Measurements from ENCODE around the gene PBRM1. TPM values are rescaled to one million over a fixed set of nuclear protein-coding genes. Genes with fewer than 3 reads are reported as not detected.
"Not testable (repeated sequence)": the region's sequence is repeated elsewhere in the genome, so short reads cannot be mapped to it uniquely, and the experiment has no call there.

PBRM1 gene
- total RNA-seq, 1 donor from 2014 or later: 91.2 TPM

DNA sequence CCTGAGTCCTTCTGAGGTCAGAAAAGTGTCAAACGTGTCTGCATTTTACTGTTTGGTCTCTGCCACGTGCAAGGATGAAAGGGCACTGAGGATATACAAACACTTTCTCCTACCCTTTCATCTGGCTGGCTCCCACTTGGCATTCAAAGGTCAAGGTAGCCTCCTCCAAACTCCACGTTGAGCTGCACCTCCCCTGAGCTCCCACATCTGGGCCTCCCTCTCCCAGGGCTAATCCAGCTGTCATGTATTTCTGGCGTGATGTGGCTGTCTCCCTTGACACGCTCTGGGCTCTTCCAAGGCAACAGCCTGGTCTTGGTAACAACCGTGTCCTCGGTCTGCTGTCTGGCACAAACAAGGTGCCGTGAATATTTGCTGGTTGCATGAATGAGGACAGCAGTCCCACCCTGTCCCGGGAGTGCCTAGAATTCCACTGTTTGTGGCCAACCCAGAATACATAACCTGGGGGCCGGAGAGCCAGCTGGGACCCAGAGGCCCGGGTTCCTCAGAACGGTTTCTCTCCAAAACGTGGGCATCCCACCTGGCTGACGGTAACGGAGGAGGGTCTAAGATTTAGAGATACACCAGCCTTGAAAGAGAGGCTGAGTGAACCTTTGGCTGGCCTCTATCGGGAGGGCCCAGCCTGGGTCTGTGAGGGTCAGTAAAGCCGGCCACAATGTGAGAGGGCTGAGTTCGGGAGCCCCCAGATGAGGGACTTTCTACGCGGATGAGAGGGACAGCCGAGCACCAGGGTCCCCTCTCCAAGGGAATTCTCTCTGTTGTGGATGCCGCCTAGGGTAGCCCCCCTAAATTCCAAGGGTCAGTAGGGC is 19.1 kb upstream of the PBRM1 start:
- DNase-seq (ENCODE audit: low read depth): peak; percentile 46

DNA sequence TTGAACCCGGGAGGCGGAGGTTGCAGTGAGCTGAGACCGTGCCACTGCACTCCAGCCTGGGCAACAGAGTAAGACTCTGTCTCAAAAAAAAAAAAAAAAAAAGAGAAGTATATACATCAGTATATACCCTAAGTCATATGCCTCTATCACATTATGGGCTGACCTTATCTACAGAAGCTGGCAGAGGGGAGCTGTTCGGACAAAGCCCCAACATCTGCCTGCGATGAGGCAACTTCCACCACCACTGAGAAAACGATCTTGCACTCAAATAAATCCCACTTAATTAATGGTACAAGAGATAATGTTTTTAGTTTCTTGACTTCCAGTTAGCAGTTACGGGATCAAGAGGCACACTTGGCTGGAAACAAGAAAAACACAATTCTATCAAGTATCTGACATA is 17.6 kb upstream of the PBRM1 start:
- DNase-seq (ENCODE audit: low read depth): no peak

DNA sequence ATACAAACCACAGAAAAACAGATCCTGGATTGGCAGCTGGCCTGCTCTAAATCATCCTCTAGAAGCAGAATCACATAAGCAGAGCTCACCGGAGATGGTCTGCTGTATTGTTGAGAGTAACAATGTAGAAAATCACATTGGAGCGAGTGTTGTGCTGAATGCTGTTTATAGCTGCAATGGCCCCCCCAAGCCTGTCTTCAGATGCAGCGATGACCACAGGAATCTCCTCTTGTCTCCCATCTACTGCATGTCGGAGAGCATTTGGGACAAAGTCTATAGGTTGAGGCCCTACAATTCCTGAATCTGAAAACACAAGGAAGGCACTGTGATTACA is 11.9 kb upstream of the PBRM1 start:
- no peak for DNase-seq (ENCODE audit: low read depth)

DNA sequence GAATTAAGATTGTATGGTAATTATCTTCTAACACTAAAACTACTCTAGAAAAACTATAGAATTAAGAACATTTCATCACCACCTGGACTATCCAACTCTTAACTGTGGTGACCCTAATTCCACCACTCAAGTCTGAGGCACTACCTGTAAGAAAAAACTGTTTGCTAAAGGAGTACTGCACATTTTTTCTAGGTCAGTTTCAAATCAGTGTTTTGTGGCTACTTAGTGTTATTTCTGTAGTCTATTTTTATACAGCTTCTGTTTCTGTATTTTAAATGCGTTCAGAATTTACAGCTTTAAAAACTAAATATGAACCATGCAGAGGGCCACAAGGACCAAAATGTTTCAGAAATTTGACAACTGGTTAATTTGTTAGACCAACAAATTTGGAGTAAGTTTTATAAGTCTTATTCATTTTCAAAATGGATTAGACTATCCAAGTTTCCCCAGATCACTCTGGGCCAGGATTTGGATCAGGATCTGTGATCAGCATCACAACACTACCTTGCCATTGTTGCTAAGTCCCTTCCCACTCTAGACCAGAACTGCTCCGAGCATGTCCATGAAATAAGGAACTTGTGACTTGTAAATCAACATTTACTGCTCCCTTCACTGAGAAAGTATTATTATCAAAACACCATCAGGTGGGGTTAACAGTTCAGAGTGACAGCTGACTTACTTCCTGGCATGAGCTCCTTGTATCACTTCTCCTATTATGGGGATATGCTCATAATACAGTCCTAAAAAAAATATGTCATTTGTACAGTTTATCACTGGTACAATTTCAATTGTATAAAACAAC is 11.3 kb upstream of the PBRM1 start:
- no peak for DNase-seq (ENCODE audit: low read depth)

DNA sequence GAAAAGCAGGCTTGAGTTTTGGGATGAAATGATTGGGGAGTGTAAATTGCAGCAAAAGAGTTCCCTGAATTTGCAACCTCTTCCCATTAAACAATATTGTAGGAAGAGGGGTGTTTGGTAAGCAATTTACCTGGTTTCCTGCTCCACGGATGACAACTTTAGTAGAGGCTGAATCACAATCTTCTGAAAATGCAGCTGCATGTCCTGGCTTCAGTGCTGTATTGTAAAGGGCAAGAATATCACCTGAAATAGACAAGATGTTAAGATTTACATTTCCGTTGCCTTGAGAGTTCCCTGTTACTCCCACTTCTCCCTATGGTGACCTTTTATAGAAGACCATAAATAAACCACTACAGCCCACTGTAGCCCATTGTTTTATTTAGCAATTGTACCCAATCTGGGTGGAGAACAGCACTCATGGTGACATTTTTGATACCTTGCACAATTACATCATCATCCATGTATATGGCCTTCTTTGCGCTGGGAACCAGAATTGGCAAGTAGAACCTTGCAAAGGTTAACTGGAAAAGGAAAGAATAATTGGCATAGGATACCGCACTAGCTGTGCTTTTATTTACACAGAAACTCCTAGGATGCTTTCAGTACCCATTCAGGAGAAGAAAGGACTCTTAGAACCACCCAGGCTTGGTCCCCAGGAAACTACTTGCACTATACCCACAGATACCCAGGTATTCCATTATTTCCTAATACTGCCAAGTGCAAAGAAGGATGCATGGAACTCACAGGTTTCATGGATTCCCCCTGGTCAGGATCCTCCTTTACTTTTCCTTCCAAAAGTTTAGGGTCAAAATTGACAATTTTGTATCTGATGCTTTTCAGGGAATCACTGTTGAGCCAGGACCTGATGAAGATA is 10.3 kb upstream of the PBRM1 start:
- DNase-seq (ENCODE audit: low read depth): no peak

DNA sequence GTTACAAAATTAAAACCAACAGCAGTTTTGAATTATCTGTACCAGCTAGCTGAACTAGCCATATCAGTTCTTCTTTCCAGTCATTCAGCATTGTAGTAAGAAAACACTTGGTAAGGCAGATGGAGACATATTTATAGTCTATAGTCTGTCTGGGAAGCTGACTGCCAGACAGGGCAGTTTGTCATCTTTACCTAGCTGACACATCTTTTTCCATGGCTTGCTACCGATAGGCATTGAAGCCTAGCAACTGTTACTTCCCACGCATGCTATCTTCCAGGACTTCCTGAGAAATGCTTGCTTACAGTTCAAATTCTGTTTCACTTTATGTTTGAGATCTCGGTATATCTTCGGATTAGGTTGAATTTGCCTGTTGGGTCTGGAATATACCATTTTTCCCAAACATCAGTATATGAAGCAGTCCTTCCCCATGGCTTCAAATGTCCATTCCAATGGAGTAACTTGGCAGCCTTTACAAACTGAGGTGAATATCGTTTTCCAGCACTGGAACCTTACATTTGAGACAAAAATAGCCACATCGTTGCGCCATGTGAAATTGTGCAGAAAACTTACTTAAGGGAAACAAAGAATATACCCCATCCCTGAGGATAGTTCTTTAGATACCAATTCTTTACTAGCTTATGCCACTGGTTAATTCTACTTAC is 8.9 kb upstream of the PBRM1 start:
- no peak for DNase-seq (ENCODE audit: low read depth)

DNA sequence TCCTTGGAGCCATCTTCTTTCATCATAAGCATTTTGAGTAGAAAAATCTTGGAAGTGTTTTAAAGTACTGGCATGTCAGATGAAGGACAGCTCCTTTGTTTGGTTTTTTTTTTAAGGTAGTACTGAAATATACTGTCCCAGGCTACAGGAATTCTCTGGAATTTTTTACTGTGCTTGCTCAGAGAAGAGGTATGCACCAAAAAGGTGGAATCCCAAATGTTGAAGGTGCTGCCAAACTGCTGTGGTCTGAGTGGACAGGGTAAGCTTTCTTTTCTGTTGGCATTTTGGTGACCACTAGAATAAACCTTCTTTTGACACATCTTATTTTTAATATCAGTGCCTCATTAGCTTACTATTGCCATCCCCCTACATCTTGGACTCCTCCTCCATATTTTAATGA is 7.4 kb upstream of the PBRM1 start:
- DNase-seq (ENCODE audit: low read depth): no peak

DNA sequence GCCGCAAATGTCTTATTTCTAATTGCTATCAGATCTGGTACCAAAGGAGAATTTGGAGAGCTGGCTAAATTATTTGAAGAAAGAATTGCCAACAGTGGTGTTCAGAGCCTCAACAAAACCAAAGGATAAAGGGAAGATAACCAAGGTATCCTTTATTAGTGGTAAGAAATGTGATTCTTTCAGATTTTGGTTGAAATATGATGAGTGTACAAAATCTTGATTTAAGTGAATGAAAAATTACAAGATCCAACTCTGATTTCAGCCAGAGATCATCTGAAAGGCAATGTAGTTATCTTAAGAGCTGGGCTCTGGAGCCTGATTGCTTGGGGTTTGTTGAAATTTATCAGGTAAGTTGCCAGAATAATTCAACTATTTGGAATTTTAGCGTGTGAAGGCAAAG is 4.8 kb upstream of the PBRM1 start:
- DNase-seq (ENCODE audit: low read depth): no peak

DNA sequence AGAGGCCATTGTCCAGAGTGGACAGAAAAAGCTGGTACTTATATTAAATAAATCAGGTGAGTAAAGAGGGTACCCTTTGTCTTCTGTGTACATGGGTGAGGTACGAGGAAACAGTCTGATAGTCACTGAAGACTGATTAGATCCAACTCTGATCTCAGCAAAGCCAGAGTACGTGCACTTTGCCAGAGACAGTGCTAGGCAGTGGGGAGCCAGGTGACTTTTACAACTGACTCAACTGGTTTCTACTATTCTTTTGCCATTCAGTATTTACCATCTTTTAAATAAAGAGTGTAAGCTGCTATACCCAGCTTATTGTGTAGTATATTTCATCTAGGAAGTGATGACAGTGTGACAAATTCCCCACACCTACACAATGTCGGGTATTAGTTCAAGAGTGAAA is 3.4 kb upstream of the PBRM1 start:
- no peak for DNase-seq (ENCODE audit: low read depth)

DNA sequence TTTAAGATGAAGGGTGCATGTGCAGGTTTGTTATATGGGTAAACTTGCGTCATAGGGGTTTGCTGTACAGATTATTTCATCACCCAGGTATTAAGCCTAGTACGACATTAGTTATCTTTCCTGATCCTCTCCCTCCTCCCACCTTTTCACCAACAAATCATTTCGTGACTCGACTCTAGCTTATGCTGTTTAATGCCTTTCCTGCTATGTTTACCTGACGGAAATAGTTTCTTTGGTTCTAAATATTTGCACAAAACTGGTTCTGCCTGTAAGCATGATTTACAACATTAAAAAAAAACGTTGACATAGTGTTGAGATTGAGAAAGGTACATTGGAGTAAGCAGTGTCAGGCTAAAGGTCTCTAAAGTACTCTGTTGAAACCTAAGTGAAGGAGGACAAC is 2.6 kb upstream of the PBRM1 start:
- no peak for DNase-seq (ENCODE audit: low read depth)

DNA sequence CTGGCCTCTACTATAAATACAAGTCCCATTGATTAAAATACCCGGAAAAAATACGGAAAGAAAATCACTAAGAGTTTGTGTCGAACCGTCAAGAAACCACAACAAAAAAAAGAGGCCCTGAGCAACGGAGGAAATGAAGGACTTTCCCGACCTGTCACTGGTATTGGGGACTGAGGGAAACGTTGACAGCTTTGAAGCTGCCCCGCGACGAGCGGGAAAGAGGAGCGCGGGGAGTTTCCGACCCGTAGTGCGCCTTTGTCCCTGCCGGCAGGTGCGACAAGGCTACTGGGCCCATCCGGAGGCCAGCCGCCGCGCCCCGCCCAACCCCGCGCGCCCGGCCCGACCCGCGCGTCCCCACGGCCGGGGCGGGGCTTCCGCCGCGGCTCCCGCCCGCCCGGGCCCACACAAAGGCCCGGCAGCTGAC is 416 bp downstream of the PBRM1 start:
- DNase-seq (ENCODE audit: low read depth): no peak

DNA sequence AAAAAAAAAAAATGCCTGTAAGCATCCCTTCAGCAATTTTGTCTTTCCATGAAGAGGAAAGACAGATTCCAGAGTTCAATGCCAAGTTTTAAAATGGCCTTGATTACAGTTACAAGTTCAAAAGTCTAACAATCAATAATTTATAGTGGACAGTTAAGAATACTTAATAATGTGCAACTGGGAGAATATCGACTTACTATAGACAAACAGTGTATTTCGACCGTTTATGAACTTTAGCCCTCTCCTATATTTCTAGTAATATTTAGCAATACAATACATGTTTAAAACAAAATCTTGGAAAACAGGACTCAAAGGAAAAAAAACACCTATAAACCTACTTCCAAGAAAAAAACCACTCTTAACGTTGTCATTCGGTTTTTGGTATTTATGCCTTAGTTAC is 1.5 kb downstream of the PBRM1 start:
- DNase-seq (ENCODE audit: low read depth): no peak

DNA sequence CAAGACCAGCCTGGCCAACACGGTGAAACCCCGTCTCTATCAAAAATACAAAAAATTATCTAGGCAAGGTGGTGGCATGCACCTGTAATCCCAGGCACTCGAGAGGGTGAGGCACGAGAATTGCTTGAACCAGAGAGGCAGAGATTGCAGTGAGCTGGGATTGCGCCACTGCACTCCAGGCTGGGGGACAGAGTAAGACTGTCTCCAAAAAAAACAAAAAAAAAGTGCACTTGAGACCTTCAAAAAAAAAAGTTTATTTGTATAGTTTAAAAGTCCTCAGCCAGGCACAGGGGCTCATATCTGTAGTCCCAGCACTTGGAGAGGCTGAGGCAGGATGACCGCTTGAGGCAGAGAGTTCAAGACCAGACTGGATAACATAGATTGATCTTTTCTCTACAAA is 2.1 kb downstream of the PBRM1 start:
- DNase-seq (ENCODE audit: low read depth): no peak

DNA sequence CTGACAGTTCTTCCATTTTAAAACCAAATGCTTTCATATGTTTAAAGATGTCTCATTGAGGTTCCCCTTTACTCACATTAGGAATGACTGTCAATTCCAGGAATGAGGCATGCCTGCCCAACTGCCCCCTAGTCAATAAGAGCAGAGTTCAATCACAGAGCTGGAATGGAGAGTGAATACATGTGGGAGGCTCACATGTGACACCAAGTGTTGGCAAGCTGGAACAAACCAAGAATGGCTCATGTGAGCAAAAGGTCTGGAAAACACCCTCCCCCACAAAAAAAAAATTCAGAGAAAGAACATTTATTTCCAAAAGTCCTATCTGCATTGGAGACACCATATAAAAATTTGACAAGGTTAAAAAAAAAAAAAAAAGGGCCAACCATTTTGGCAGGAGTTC is 3.7 kb downstream of the PBRM1 start:
- DNase-seq (ENCODE audit: low read depth): peak; percentile 92

DNA sequence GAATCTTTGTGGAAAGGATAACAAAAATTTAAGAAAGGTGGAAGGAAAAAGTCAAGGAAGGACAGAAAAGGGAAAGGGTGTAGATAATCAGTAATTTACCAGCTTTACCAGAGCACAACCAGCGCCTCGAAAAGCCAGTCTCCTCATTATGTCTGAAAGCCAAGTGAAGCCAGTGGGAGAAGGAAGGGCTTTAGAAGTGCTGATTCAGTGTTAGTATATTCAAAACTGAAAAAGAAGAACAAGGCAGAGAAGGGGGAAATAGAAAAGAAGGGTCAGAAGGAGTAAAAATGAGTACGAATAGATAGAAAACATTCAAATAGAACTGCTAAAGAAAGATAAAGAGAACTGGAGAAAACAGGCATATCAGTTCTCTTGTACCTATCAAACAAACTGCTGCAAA is 4.1 kb downstream of the PBRM1 start:
- DNase-seq (ENCODE audit: low read depth): no peak

DNA sequence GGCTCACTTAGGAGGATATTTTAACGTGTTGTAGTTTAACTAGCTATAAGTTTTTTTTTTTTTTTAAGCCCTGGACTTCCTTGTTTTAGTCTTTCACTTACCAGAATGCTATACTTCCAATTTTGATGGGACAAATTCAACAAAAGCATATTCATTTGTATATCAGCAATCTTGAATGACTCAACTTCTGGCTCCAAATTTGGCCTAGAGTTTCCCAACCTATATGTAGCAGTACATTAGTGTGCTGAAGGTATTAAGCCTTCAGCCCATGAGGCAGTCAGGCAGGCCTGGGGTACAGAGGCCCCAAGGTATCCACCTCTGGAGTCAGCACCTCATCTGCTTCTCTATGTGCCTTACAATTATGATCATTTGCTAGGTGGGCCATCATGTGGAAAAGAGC is 5.9 kb downstream of the PBRM1 start:
- DNase-seq (ENCODE audit: low read depth): no peak

DNA sequence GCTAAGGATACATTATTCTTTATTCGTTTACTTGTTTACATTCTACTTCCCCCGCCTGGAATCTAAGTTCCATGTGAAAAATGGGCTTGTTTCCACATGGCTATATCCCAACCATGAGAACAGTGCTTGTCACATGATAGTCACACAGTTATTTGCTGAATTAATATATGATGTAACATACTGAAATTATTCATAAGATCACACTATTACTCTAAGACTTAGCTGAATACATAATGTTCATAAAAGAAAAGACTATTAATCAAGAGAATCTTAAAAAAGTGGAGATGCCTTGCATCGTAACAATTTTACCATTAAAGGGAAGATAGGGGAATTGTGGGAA is 6.5 kb downstream of the PBRM1 start:
- DNase-seq (ENCODE audit: low read depth): no peak

DNA sequence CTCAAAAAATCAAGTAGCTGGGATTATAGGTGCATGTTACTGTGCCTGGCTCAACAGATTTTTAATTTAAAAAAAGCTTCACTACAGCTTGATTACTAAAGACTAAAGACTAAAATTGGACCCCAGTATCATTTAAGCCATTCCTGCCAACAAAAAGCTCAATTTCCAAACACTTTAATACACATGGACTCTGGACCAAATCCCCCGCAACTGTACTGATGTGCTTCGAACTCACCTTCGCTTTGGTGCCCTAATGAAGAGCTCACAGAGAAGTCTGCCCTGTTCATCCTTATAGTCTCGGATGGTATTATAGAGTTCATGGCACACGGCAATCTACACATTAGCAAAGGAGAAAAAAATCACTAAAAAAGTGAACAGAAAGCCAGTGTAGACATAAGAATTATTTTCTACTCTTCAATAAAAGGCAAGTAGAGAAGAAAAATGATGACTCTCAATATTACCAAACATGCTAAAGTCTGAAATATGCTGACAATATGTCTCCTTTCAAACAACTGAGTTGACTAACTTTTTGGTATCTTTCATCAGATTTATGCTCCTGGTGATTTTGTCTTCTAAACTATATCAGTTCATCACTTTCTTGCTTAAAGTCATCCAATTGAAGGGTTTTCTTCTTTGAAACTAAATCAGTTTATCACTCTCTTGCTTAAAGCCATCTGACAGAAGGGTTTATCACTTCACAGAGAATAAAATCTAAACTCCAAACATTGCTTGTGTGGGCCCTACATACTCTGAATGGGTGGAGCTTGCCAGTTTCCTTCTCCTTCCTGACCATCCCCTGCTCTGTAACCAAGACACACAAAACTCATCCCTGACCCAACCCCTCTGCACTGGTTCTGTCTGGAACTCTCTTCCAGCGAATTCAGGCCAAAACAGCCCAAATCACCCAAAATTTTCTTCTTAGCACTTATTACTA is 7.2 kb downstream of the PBRM1 start:
- no peak for DNase-seq (ENCODE audit: low read depth)

DNA sequence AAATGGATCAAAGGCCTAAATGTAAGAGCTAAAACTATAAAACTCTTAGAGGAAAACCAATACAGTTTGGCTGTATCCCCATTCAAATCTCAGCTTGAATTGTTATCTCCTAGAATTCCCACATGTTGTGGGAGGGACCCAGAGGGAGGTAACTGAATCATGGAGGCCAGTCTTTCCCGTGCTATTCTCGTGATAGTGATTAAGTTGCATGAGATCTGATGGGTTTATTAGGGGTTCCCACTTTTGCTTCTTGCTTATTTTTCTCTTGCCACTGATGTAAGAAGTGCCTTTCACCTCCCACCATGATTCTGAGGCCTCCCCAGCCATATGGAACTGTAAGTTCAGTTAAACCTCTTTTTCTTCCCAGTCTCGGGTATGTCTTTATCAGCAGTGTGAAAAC is 9.5 kb downstream of the PBRM1 start:
- not testable (repeated sequence) for DNase-seq (ENCODE audit: low read depth)

DNA sequence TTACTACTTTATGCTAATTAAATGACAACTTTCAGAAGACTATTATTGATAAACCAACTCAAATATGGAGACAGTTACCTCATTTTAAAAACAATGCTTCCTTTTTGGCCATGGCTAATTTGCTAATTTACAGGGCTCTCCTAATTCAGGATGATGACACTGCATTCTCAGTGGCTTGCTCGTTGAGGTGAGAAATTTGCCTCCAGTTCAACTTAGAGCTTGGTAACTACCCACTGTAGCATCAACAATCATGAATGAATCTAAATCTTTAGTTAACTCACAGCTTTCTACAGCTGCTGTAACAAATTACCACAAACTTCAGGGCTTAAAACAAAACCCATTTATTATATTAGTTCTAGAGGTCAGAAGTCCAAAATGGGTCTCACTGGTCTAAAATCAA is 14.0 kb downstream of the PBRM1 start:
- peak; percentile 77 for DNase-seq (ENCODE audit: low read depth)

All from renal cortical epithelial cell (primary cell).